ENCODE results near the gene AIFM1. TPM values are rescaled to one million over a fixed set of nuclear protein-coding genes. Genes with fewer than 3 reads are reported as not detected.

AIFM1 gene
- total RNA-seq, 1 donor from 2014 or later = 0.75 TPM

DNA sequence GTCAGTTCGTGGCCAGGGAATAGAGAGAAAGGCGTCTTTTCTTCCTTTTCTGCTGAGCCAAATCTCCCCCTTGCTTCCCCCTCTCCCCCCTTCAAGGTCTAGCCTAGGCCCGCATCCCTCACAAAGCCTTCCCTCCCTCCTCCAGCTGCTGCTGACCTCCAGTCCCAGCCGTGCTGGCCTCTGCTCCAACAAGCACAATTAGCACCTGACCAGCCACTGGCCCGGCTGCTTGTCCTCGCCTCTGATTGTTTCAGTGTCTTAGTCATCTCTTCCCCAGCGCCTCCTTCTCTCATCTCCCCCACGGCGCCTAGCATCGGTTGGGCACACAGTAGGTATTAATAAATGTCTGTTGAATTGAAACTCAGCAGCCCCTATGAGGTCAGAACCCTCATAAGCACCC is 59.6 kb downstream of the AIFM1 start:
- no peak overlapping the region for H3K4me3 ChIP-seq
- H3K4me1 ChIP-seq = peaks cover 0 to 4% of the 10 kb centered on the region in 2 donors
- intact Hi-C loops (cut with DNase I) = no loop called here
- no peak for TF ChIP-seq CTCF (IDR thresholded peaks at IDR 0.05)
- no peaks in the 10 kb centered on the region for H3K9me3 ChIP-seq
- H3K27me3 ChIP-seq = no peaks in the 10 kb centered on the region
- H3K27ac ChIP-seq = peak overlapping the region in 1 of 2 donors; percentile 5
- H3K36me3 ChIP-seq = no peaks in the 10 kb centered on the region
- no peak for DNase-seq (ENCODE audit: low spot score in 2 of 2)

GRCh38 chrX:130105244-130105643 is 60.4 kb downstream of the AIFM1 start:
- DNase-seq (ENCODE audit: low spot score in 2 of 2) = no peak
- no peak overlapping the region for H3K4me3 ChIP-seq
- no peaks in the 10 kb centered on the region for H3K9me3 ChIP-seq
- H3K36me3 ChIP-seq = no peaks in the 10 kb centered on the region
- no peak for TF ChIP-seq CTCF (IDR thresholded peaks at IDR 0.05)
- intact Hi-C loops (cut with DNase I) = no loop called here
- no peak overlapping the region for H3K27ac ChIP-seq
- H3K4me1 ChIP-seq = peaks cover 0 to 4% of the 10 kb centered on the region in 2 donors
- no peaks in the 10 kb centered on the region for H3K27me3 ChIP-seq

DNA sequence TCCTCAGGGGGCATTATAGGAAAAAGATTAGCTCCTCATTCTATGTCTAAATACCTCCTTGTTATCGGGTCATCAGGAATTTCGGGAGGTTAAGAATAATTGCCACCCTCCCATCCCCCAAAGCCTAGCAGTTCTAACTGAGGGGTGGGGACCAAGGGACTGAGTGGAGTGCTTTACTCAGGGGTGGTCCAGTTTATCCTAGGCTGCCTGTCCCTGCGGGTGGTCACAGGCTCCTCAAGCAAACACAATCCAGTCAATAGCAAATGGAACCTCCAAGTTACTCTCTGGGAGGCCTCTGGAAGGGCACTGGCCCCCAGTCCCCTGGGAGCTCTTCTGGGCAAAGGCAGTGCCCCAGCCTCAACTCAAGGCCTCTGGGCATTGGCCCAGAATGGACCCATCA is 62.0 kb downstream of the AIFM1 start:
- no peak overlapping the region for H3K4me3 ChIP-seq
- H3K27me3 ChIP-seq = no peaks in the 10 kb centered on the region
- no peak for DNase-seq (ENCODE audit: low spot score in 2 of 2)
- H3K4me1 ChIP-seq = peaks cover 0 to 4% of the 10 kb centered on the region in 2 donors
- no peaks in the 10 kb centered on the region for H3K9me3 ChIP-seq
- intact Hi-C loops (cut with DNase I) = no loop called here
- no peaks in the 10 kb centered on the region for H3K36me3 ChIP-seq
- no peak for TF ChIP-seq CTCF (IDR thresholded peaks at IDR 0.05)
- H3K27ac ChIP-seq = no peak overlapping the region

GRCh38 chrX:130100180-130100579 is 65.5 kb downstream of the AIFM1 start:
- H3K9me3 ChIP-seq = no peaks in the 10 kb centered on the region
- no peak overlapping the region for H3K4me3 ChIP-seq
- no peaks in the 10 kb centered on the region for H3K27me3 ChIP-seq
- DNase-seq (ENCODE audit: low spot score in 2 of 2) = peak in 1 of 2 donors; percentile 77
- H3K36me3 ChIP-seq = no peaks in the 10 kb centered on the region
- peaks cover 0 to 4% of the 10 kb centered on the region in 2 donors for H3K4me1 ChIP-seq
- TF ChIP-seq CTCF (IDR thresholded peaks at IDR 0.05) = no peak
- intact Hi-C loops (cut with DNase I) = no loop called here
- H3K27ac ChIP-seq = peak overlapping the region; percentile 15 to 27

DNA sequence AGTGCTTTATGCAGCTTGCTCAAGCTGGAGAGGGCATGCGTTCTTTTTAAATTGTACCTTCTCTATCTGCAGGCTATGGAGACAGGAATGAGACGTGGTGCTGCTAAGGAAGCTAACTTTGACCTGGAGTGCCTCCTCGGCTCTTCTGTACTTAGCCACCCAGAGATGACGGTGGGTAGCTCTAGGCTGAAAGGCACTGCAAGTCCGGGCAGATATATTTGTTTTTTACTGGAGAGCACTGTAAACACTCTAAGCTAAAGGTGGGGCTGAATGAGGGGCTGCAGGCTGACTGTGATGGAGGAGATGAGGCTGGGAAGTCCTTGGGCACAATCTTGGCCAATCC is 67.5 kb downstream of the AIFM1 start:
- Histone ChIP-seq H3K4me1 (peaks cover 0 to 4% of the 10 kb centered on the region in 2 donors), H3K27me3 (no peaks in the 10 kb centered on the region), H3K4me3 (no peak overlapping the region), H3K27ac (no peak overlapping the region), H3K9me3 (no peaks in the 10 kb centered on the region), H3K36me3 (no peaks in the 10 kb centered on the region)
- TF ChIP-seq CTCF (IDR thresholded peaks at IDR 0.05) = no peak
- intact Hi-C loops (cut with DNase I) = no loop called here
- no peak for DNase-seq (ENCODE audit: low spot score in 2 of 2)

- TF ChIP-seq CTCF (IDR thresholded peaks at IDR 0.05) = no peak
These were observed 68.0 kb downstream of the AIFM1 start for GRCh38 chrX:130097507-130098209.

More at GRCh38 chrX:130097507-130098209, 68.0 kb downstream of the AIFM1 start:
- Histone ChIP-seq H3K27me3 (no peaks in the 10 kb centered on the region), H3K36me3 (no peaks in the 10 kb centered on the region), H3K4me1 (peaks cover 0 to 4% of the 10 kb centered on the region in 2 donors), H3K9me3 (no peaks in the 10 kb centered on the region), H3K27ac (no peak overlapping the region), H3K4me3 (no peak overlapping the region)
- intact Hi-C loops (cut with DNase I) = no loop called here
- no peak for DNase-seq (ENCODE audit: low spot score in 2 of 2)

All from ascending aorta (tissue), 2 donors.